PC-9 (cell line): Measurements from ENCODE around the gene MKNK2.

Experiments
- EZH2 ChIP-seq: fragments of 200-600 bp; sonication (generic); IDR thresholded peaks from 2 replicates; pipeline ENCODE4 v1.8.0; 2017; ENCODE audit warnings: antibody characterized with exemption, low read depth
- TF ChIP-seq, protein P1 (sequence below): fragments of 200-600 bp; sonication (generic); conservative IDR thresholded peaks from 2 replicates; pipeline ENCODE4 v1.6.1; 2017; ENCODE audit warnings: mixed run types, antibody characterized with exemption, mild to moderate bottlenecking, moderate library complexity

DNA sequence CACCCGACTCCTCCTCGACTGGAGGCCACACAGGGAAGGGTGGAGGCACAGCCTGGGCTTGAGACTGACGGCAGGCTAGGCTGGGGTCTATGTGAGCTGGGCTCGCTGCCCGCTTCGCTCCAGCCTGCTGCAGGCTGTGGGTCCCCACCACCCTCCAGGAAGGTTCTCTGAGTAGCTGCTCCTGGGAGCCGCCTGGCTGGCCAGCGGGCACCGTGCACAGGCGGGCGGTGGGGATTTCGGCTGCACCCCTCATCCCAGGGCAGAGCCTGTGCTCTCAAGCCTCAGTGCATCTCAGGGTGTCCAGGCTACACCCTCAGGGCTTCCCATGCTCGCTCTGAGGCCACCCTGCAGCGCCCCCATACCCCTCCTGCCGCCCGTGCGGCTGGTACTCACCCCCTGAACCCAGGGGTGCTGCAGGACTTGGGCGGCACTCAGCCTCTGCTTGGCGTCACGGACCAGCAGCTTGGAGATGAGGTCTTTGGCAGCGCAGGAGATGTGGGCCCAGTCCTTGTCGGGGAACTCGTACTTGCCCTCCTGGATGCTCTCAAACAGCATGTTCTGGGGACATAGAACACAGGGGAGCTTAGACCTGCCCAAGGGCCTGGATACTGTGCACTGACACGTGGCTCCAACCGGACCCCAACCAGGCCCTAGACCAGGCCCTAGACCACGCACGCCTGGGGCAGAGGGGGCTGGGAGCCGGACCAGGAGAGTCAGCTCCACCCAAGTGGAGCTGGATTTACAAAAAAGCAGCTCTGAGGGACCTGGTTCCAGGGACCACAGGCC is 10.2 kb downstream of the MKNK2 start:
- TF ChIP-seq, protein P1, sequence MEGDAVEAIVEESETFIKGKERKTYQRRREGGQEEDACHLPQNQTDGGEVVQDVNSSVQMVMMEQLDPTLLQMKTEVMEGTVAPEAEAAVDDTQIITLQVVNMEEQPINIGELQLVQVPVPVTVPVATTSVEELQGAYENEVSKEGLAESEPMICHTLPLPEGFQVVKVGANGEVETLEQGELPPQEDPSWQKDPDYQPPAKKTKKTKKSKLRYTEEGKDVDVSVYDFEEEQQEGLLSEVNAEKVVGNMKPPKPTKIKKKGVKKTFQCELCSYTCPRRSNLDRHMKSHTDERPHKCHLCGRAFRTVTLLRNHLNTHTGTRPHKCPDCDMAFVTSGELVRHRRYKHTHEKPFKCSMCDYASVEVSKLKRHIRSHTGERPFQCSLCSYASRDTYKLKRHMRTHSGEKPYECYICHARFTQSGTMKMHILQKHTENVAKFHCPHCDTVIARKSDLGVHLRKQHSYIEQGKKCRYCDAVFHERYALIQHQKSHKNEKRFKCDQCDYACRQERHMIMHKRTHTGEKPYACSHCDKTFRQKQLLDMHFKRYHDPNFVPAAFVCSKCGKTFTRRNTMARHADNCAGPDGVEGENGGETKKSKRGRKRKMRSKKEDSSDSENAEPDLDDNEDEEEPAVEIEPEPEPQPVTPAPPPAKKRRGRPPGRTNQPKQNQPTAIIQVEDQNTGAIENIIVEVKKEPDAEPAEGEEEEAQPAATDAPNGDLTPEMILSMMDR: no peak
- TF ChIP-seq EZH2: no peak
